NB4 (cell line): ENCODE measurements around the gene STK38.
"Not testable (repeated sequence)": the region's sequence is repeated elsewhere in the genome, so short reads cannot be mapped to it uniquely, and the experiment has no call there.

Source experiments
- DNase-seq: peaks from one replicate; pipeline ENCODE4 v3.0.0; 2010; ENCODE audit warnings: low read depth
- H3K4me3 ChIP-seq: one replicate; pipeline ENCODE4 v1.5.1; 2011; ENCODE audit warnings: mild to moderate bottlenecking, low read depth, low read length, moderate library complexity
- MYC ChIP-seq: IDR thresholded peaks from 2 replicates; pipeline ENCODE4 v1.6.1; 2011; ENCODE audit warnings: low read depth, low read length
- POLR2A ChIP-seq: IDR thresholded peaks from 2 replicates; pipeline ENCODE4 v1.6.1; 2011; ENCODE audit warnings: mild to moderate bottlenecking; ENCODE audit not compliant: insufficient read length; ENCODE audit errors: extremely low read depth
- TF ChIP-seq, protein P1 (sequence below): IDR thresholded peaks from one replicate; pipeline ENCODE4 v1.5.1; 2012; ENCODE audit warnings: low read depth, low read length
- TF ChIP-seq, protein P2 (sequence below): IDR thresholded peaks from 2 replicates; pipeline ENCODE4 v1.6.1; 2011; ENCODE audit warnings: low read depth, low read length

Gene STK38

DNA sequence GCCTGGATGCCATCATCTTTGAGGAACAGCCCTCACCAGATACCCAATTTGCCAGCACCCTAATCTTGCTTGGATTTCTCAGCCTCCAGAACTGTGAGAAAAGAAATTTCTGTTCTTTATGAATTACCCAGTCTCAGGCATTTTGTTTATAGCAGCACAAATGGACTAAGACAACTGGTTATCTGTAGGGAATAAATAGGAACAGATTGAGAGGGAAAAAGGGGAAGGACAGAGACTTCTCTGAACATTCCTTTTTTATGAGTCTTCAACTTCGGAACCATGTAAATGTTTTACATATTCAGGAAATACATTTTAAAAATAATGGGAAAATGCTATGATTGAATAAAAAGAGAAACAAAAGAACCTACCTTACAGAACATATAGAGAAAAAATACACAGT is 83.6 kb downstream of the STK38 start:
- DNase-seq, result no peak
- no peak for TF ChIP-seq POLR2A
- TF ChIP-seq MYC, result no peak
- TF ChIP-seq, protein P1, sequence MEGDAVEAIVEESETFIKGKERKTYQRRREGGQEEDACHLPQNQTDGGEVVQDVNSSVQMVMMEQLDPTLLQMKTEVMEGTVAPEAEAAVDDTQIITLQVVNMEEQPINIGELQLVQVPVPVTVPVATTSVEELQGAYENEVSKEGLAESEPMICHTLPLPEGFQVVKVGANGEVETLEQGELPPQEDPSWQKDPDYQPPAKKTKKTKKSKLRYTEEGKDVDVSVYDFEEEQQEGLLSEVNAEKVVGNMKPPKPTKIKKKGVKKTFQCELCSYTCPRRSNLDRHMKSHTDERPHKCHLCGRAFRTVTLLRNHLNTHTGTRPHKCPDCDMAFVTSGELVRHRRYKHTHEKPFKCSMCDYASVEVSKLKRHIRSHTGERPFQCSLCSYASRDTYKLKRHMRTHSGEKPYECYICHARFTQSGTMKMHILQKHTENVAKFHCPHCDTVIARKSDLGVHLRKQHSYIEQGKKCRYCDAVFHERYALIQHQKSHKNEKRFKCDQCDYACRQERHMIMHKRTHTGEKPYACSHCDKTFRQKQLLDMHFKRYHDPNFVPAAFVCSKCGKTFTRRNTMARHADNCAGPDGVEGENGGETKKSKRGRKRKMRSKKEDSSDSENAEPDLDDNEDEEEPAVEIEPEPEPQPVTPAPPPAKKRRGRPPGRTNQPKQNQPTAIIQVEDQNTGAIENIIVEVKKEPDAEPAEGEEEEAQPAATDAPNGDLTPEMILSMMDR, result no peak
- TF ChIP-seq, protein P2, sequence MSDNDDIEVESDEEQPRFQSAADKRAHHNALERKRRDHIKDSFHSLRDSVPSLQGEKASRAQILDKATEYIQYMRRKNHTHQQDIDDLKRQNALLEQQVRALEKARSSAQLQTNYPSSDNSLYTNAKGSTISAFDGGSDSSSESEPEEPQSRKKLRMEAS, result no peak
- no peak overlapping the region for H3K4me3 ChIP-seq

DNA sequence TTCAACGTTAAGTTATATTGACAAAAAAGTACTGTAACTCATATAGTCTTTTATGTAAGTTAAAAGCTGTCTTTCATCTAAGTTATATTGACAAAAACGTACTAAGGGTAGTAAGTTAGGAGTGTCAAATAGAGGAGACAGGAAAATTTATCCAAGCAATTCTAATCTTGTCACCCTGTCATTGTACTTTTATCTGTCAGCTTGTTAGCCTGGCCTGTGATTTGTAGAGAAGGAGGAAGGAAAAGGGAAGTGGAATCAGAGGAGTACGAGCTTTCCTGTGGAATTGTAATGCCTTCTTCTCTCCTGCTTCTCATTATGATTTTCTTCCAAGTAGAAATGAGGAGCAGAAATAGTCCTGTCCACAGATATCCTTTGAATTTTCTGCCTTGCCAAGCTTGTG is 85.6 kb downstream of the STK38 start:
- DNase-seq, result no peak

DNA sequence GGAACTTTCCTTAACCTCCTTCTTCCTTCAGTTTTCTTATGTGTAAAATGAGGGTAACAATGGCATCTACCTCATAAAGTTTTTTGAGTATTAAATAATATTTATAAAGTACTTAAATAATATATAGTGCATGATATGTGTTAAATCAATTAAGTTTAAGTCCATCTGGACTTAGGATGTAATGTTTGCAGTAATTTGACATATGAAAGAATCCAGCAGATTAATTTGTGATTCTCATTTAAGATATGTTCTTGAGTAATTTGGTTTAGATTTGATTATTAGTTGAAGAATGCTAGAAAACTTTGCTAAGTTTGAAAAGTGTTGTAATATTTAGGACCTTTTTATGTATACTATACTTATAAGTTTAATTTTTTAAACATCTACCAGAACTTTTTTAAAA is 86.4 kb downstream of the STK38 start:
- no peak for TF ChIP-seq POLR2A

More for the DNA sequence above, 85.6 kb downstream of the STK38 start:
- no peak for TF ChIP-seq MYC
- no peak overlapping the region for H3K4me3 ChIP-seq

DNA sequence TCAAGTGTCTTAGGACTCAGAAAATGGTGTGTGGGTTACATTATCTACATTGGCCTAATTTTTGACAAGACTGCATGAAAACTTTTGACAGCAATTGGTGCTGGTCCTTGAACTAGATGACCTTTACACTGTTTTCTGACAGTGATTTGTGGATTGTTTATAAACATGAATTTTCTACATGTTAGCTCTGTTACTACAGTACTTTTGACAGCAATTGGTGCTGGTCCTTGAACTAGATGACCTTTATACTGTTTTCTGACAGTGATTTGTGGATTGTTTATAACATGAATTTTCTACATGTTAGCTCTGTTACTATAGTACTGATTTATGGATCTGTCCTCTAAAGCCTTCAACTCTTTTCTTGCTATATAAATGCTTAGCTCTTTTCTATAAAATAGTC is 87.8 kb downstream of the STK38 start:
- no peak for TF ChIP-seq MYC
- TF ChIP-seq, protein P2, result no peak
- TF ChIP-seq, protein P1, result no peak
- no peak for TF ChIP-seq POLR2A
- no peak overlapping the region for H3K4me3 ChIP-seq
- DNase-seq, result no peak

More for the DNA sequence above, 86.4 kb downstream of the STK38 start:
- H3K4me3 ChIP-seq, result no peak overlapping the region
- no peak for DNase-seq

DNA sequence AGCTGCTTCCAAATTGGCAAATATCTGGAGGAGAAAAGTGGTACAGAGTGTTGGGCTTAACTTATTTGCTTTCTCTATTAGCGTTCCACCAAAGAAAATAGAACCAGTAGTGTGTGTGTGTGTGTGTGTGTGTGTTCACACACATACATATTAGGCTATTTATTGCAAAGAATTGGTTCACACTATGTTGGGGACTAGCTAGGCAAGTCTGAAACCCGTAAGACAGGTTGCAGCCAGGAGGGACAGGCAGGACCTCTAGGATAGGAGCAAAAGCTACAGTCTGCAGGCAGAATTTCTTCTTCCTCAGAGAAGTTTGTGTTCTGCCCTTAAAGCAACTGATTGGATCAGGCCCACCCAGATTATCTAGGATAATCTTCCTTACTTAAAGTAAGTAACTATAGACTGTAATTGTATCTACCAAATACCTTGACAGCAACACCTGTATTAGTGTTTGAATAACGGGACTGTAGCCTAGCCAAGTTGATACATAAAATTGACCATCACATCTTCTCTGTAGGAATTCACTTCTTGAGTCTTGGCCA is 91.7 kb downstream of the STK38 start:
- DNase-seq, result no peak
- TF ChIP-seq, protein P1, result no peak
- no peak for TF ChIP-seq MYC
- TF ChIP-seq, protein P2, result no peak
- no peak for TF ChIP-seq POLR2A
- H3K4me3 ChIP-seq, result no peak overlapping the region

DNA sequence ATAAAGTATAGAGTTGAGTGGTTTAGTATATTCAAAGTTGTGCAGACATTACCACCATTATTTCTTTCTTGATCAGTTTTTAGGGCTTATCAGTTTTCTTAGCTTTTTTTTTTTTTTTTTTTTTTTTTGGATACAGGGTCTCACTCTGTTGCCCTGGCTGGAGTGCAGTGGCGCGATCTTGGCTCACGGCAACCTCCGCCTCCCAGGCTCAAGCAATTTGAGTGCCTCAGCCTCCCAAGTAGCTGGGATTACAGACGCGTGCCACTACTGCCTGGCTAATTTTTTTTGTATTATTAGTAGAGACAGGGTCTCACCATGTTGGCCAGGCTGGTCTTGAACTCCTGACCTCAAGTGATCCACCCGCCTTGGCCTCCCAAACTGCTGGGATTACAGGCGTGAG is 94.4 kb downstream of the STK38 start:
- not testable (repeated sequence) for H3K4me3 ChIP-seq, DNase-seq

DNA sequence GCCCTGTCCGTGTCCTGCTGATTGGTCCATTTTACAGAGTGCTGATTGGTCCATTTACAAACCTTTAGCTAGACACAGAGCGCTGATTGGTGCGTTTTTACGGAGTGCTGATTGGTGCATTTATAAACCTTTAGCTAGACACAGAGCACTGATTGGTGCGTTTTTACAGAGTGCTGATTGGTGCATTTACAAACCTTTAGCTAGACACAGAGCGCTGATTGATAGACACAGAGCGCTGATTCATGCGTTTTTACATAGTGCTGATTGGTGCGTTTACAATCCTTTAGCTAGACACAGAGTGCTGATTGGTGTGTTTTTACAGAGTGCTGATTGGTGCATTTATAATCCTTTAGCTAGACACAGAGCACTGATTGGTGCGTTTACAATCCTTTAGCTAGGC is 98.1 kb downstream of the STK38 start:
- H3K4me3 ChIP-seq, DNase-seq: not testable (repeated sequence)

DNA sequence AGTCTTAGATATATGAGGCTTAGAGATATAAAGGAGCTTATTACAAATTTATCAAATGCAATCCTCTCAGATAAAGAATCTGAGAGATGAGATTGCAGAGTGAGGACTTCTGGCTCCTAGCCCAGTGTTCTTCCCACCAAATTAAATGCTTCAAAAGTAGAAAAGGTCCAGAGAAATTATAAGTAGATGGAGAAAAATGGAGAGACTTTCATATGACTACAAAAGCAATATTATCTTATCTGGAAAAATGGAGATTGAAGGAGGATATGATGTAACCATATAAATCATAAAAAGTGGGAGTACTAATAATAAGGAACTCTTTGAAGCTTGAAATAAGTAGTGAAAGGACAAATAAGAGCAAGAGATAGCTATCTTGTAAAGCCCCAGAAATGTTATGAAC is 101.7 kb downstream of the STK38 start:
- TF ChIP-seq, protein P2, result no peak
- TF ChIP-seq, protein P1, result no peak
- no peak for TF ChIP-seq MYC
- TF ChIP-seq POLR2A, result no peak
- no peak for DNase-seq
- no peak overlapping the region for H3K4me3 ChIP-seq
